ENCODE data around the gene TSPAN9. TPM values are rescaled to one million over a fixed set of nuclear protein-coding genes. Genes with fewer than 3 reads are reported as not detected.

The TSPAN9 gene
- polyA plus RNA-seq, 2 of the 4 experiments (the other 2 are of a cell fraction): 12.4 to 16.1 TPM

- no peak for TF ChIP-seq BCL3 (IDR thresholded peaks at IDR 0.05)
These were observed 218.6 kb downstream of the TSPAN9 start (continued) for GRCh38 chr12:3295646-3296408.

DNA sequence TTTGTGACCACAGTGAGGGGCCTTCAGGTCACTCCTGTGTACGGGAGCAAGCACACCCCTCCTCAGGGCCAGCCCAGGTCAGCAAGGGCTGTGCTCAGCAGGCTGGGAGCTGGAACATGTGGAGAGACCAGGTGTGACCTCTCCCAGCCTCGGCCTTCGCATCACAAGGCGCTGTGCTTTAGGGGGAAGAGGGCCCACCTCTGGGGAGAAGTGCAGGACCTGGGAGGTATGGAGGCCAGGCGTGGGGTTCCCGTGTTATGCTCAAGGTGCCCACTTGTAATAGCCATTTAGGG, 219.2 kb downstream of the TSPAN9 start:
- ChIA-PET POLR2A (no interaction called here), CTCF (interaction anchor here (0.9 to 9.4 kb wide), 3 partner anchors 12 to 512 kb away, joined by 3 to 247 read pairs (median 5); no protein-coding TSS in a partner anchor)
- H3K4me3 ChIP-seq: no peak overlapping the region
- H3K9me3 ChIP-seq: no peaks in the 10 kb centered on the region
- ATAC-seq: no peak
- DNase-seq (ENCODE audit: low read depth in 1 of 2, low spot score in 1 of 2): no peak
- H3K4me2 ChIP-seq: no peak overlapping the region
- FAIRE-seq: no peak
- H3K4me1 ChIP-seq: peaks cover 8% of the 10 kb centered on the region; the same call in 2 of the 3 replicates
- H3K27ac ChIP-seq: no peak overlapping the region
- TF ChIP-seq SMC3 (IDR thresholded peaks at IDR 0.05) (no peak), MYC (IDR thresholded peaks at IDR 0.05; ENCODE audit: borderline replicate concordance, low read length) (no peak)
- TF ChIP-seq, protein P1, sequence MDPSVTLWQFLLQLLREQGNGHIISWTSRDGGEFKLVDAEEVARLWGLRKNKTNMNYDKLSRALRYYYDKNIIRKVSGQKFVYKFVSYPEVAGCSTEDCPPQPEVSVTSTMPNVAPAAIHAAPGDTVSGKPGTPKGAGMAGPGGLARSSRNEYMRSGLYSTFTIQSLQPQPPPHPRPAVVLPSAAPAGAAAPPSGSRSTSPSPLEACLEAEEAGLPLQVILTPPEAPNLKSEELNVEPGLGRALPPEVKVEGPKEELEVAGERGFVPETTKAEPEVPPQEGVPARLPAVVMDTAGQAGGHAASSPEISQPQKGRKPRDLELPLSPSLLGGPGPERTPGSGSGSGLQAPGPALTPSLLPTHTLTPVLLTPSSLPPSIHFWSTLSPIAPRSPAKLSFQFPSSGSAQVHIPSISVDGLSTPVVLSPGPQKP (IDR thresholded peaks at IDR 0.05; ENCODE audit: low read depth, low read length): no peak
- WGBS (ENCODE audit: missing lambda C conversion rate): 69% methylated on average over 6 of the region's 6 CpGs

DNA sequence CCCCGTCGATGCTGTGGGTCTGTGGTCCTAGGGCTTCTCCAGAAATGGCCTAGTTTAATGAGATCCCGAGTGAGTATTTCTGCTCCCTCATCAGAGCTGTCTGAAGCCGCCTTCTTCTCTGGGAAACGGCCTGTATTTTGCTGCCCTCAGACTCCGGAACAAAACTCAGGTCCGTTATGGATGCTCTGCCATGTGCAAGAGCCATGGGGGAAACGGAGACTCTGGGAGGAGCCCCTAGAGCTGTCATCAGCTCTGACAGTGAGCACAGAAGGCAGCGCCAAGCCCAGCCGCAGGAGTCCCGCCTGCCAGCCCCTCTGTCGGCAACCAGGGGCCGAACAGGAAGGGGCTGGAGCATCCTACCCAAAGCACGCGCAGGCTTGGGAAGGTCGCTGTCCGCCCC, 221.4 kb downstream of the TSPAN9 start:
- H3K4me3 ChIP-seq: no peak overlapping the region
- ATAC-seq (no peak), FAIRE-seq (no peak), DNase-seq (ENCODE audit: low read depth in 1 of 2, low spot score in 1 of 2) (no peak)
- H3K4me2 ChIP-seq: no peak overlapping the region
- ChIA-PET POLR2A (no interaction called here), CTCF (interaction anchor here (0.9 to 9.4 kb wide), 22 partner anchors 10 to 999 kb away, joined by 3 to 247 read pairs (median 16); no protein-coding TSS in a partner anchor)
- WGBS (ENCODE audit: missing lambda C conversion rate): 45% methylated on average over 13 of the region's 17 CpGs
- TF ChIP-seq MAZ (IDR thresholded peaks at IDR 0.05; ENCODE audit: borderline replicate concordance, low read depth, low read length): no peak
- no peak for TF ChIP-seq HMGXB4 (CRISPR knock-in tag; IDR thresholded peaks at IDR 0.05; ENCODE audit: borderline replicate concordance)
- TF ChIP-seq FOSB (CRISPR knock-in tag; IDR thresholded peaks at IDR 0.05): no peak
- TF ChIP-seq, protein P2, sequence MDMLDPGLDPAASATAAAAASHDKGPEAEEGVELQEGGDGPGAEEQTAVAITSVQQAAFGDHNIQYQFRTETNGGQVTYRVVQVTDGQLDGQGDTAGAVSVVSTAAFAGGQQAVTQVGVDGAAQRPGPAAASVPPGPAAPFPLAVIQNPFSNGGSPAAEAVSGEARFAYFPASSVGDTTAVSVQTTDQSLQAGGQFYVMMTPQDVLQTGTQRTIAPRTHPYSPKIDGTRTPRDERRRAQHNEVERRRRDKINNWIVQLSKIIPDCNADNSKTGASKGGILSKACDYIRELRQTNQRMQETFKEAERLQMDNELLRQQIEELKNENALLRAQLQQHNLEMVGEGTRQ (IDR thresholded peaks at IDR 0.05): no peak
- no peak for TF ChIP-seq HOXB5 (CRISPR knock-in tag; IDR thresholded peaks at IDR 0.05)
- no peak for TF ChIP-seq HOXA7 (CRISPR knock-in tag; IDR thresholded peaks at IDR 0.05)
- TF ChIP-seq CEBPB (IDR thresholded peaks at IDR 0.05): no peak
- no peak for TF ChIP-seq MAFK (IDR thresholded peaks at IDR 0.05; ENCODE audit: partially characterized antibody)
- TF ChIP-seq BCL3 (IDR thresholded peaks at IDR 0.05): no peak
- no peak for TF ChIP-seq CHD4 (IDR thresholded peaks at IDR 0.05; ENCODE audit: borderline replicate concordance)
- H3K27ac ChIP-seq: no peak overlapping the region
- no peaks in the 10 kb centered on the region for H3K9me3 ChIP-seq
- peaks cover 8% of the 10 kb centered on the region; the same call in 2 of the 3 replicates for H3K4me1 ChIP-seq
